SU-DHL-6 (cell line): ENCODE measurements around the gene NDUFS7.

Source experiments
- EZH2phosphoT487 ChIP-seq: fragments of 200-600 bp; sonication (generic), shearing (Covaris generic); conservative IDR thresholded peaks from 2 replicates; pipeline ENCODE4 v1.6.1; 2018; ENCODE audit warnings: mild to moderate bottlenecking, antibody characterized with exemption, low read length, moderate library complexity, mixed read lengths
- TF ChIP-seq, protein P1 (sequence below): fragments of 200-600 bp; sonication (generic); IDR thresholded peaks from one replicate; pipeline ENCODE4 v1.5.1; 2017; ENCODE audit warnings: antibody characterized with exemption, mild to moderate bottlenecking, low read length, moderate library complexity; ENCODE audit not compliant: insufficient read depth, poor library complexity, severe bottlenecking

GRCh38 chr19:1423436-1424191 lies 39.9 kb downstream of the NDUFS7 start:
- TF ChIP-seq, protein P1, sequence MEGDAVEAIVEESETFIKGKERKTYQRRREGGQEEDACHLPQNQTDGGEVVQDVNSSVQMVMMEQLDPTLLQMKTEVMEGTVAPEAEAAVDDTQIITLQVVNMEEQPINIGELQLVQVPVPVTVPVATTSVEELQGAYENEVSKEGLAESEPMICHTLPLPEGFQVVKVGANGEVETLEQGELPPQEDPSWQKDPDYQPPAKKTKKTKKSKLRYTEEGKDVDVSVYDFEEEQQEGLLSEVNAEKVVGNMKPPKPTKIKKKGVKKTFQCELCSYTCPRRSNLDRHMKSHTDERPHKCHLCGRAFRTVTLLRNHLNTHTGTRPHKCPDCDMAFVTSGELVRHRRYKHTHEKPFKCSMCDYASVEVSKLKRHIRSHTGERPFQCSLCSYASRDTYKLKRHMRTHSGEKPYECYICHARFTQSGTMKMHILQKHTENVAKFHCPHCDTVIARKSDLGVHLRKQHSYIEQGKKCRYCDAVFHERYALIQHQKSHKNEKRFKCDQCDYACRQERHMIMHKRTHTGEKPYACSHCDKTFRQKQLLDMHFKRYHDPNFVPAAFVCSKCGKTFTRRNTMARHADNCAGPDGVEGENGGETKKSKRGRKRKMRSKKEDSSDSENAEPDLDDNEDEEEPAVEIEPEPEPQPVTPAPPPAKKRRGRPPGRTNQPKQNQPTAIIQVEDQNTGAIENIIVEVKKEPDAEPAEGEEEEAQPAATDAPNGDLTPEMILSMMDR, result no peak
- no peak for TF ChIP-seq EZH2phosphoT487
